Right hindlimb (tissue), 1 donor: ENCODE measurements around the gene CDC42BPB.

Source experiments
- DNase-seq: peaks from one replicate; pipeline ENCODE4 v3.0.0-alpha.2; 2018

The CDC42BPB gene

DNA sequence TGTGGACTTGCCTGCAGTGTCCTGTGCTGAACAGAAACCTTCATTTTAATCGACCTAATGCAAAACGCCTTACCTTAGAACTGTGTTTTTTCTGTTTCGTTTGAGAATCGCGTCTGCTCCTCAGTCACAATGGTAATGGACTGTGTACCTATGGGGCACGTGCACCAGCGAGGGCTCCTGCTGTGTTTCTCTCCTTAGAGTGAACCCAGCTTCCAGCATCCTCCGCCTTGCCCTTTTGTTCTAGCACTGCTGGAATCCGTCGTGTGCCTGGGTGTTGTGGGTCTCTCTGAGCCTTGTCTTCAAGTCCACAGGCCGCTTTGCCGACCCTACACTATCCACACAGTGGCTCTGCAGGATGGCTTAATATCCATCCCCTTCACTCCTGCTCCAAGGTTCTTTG lies 131.2 kb downstream of the CDC42BPB start:
- no peak for DNase-seq

DNA sequence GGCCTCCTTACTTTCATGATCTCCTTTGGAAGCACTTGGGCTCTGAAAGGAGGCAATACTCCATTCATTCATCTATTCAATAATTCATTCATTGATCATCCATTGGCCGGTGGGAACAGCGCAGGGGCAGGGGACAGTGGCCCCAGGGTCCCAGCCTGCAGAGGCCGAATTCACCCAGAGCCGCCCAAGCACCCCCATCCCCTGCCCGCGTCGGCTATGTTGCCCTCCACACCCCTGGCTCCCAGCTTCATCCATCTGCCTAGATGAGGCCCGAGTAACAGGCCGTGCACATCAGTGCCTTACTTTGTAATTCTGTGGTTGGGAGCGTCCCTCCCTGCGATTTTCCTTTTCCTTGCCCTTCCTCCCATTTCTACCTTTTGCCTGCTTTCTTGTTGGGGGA lies 131.7 kb downstream of the CDC42BPB start:
- DNase-seq, result no peak

DNA sequence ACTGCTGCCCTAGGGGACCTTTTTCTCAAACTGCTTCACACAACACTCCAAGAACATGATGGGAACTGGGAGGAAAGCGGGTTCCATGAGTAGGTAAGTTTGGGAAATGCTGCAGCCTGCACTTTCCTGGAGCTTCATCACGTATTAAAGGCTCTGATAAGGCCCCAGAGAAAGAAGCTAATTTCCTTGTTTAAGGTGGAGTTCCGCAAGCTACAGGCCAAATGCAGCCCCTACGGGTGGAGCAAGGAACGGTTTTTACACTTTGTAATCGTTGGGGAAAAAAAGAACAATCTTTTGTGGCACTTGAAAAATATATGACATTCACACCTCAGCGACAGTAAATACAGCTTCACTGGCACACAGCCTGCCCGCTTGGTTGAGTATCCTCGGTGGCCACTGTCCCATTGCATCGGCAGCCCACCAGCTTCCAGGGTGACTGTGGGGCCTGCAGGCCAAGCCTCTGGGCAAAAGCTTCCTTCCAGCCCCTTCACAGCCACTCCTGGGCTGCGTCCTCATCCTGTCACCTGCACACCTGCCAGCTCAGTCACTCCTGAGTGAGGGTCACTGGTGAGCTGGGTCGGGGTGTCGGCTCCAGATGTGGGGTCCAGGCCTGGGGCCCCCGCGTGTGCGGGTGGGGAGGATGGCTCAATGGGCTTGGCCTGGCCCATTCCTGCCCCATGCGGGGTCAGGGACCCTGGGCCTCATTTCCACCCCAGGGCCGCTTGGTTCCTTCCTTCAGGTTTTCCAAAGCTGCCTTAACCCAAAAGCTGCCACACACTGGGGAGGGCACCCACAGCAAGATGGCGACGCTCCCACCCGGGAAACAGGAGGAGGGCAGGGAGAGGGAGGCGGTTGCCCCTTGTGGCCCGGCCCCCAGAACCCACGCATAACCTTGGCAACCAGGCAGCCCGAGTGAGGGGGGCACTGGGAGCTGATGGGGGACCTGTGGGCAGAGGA lies 132.4 kb downstream of the CDC42BPB start:
- DNase-seq, result no peak

DNA sequence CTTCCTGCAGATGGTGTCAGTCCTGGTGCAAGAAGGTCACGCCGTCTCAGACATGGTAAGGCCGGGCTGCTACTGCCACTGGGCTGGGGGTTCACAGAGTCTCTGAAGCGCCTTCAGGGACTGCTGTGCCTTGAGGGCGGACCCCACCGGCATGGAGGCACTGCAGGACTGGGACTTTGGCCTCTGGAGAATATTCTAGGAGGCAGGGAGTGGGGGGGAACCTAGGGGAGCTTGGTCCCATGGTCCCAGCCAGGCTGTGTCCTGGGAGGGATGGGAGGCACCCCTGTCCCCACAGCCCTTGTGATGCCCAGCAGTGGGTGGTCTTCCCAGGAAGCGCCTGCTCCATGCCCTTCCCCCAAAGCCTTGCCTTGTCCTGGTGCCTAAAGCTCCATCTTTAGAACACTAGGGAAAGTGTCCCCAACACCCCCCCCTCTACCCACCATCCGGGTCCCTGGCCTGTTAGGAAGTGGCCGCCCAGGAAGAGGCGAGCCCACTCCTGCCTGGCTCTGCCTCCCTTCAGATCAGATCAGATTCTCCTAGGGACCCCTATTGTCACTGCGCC lies 133.3 kb downstream of the CDC42BPB start:
- no peak for DNase-seq

DNA sequence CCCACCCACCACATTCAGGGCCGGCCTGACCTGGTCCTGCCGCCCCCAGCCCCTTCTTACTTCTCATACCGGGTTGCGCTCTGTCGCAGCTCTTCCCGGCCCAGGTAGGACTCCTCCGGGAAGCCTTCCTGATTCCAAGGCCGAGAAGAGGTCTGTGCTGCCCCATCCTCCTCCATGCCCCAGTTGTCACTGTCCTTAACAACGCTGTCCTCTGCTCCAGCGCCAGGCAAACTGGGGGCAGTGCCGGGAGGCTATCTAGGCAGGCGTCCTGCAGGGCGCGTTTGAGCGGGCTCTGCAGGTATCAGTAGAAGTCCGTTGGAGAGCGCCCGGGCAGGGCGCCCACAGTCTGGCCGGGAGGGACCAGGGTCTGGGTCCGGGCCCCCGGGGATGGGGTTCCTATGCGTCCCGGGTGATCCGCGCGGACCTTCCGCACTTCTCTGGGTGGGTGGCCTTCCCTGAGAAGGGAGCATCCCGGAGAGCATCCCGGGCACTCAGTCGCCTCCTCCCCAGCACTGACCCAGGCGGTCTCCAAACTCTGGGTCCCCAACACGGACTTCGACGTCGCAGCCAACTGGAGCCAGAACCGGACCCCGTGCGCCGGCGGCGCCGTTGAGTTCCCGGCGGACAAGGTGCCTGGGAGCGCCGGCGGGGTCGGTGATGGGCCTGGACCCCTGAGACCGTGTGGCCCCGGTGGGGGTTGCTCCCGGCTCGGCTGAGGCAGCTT lies 134.0 kb downstream of the CDC42BPB start:
- DNase-seq, result no peak

DNA sequence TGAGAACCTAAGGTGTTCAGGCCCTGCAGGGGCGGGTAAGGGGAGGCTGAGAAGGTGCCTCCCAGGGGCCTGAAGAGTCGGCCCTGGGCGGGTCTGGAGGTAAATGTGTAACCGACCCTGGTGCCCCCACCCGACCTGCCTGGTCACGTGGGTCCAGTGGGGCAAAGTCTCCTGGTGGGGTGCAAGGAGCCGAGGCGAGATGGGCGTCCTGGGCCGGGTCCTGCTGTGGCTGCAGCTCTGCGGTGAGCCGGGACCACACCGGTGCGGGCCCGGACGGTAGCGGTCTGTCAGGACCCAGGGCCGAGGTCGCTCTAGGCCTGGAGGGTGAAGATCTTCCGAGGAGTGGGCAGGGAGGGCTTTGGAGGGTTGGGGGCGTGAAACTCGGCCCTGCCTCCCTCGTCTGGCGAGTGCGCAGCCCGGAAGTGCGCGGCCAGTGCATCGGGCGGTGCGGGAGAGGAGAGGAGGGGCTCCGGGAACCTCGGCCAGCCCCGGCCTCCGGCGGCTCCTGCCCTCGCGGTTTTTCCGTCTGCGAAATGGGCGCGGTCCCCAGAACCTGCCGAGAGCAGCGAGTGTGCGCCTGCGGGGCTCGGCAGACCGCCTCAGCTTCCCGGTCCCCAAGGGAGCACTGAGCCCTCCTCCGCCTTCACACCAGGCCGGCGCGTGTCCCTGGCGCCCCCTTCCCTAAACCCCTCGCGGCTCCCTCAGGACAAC lies 134.7 kb downstream of the CDC42BPB start, which contains the start of gene AMN:
Gene AMN (plus strand): TSS at position 174 of the 711 bp plus-strand sequence. CDS start 26 bp downstream, at position 200.
- no peak for DNase-seq

DNA sequence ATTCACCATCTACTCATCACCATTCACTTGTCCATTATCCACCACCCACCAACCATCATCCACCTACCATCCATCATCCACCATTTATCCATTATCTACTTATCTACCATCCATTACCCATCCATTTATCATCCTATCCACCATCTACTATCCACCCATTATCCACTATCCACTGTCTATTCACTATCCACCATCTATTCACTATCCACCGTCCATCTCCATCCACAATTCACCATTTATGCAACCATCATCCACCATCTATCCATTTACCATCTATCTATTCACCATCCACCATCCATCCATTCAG lies 136.4 kb downstream of the CDC42BPB start:
- no peak for DNase-seq

DNA sequence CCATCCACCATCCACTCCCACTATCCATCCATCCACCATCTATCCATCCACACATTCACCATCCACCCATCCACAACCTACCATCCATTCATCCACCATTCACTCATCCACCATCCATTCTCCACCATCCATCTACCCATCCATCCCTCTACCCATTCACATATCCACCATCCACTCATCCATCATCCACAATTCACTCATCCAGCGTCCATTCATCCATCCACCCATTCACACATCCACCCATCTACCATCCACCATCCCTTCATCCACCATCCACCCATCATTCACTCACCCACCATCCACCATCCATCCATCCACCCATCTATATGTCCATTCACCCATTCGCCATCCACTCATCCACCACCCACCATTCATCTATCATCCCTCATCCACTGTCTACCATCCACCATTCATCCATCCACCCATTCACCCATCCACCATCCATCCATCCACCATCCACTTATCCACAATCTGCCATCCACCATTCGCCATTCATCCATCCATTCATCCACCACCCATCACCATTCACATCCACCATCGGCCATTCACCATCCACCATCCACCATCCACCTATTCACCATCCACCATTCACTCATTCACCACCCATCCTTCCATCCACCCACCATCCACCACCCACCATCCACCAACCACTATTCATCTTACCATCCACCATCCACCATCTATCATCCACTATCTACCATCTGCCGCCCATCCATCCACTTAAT lies 136.9 kb downstream of the CDC42BPB start:
- no peak for DNase-seq

DNA sequence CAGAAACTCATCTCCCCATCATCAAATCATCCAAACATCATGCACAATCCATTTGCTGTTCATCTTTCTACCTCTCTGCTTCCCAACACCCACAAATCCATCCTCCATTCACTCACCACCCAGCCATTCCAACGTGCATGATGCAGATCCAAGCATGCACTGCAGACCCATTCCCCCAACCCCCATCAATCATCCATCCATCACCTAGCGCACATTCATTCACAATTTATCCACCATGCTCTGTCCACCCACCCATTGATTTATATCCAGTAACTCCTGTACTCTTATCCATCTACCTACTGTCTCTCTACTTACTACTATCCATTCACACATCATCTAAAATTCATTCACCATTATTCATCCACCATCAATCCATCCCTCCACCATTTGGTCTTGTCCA lies 138.9 kb downstream of the CDC42BPB start:
- DNase-seq, result no peak

DNA sequence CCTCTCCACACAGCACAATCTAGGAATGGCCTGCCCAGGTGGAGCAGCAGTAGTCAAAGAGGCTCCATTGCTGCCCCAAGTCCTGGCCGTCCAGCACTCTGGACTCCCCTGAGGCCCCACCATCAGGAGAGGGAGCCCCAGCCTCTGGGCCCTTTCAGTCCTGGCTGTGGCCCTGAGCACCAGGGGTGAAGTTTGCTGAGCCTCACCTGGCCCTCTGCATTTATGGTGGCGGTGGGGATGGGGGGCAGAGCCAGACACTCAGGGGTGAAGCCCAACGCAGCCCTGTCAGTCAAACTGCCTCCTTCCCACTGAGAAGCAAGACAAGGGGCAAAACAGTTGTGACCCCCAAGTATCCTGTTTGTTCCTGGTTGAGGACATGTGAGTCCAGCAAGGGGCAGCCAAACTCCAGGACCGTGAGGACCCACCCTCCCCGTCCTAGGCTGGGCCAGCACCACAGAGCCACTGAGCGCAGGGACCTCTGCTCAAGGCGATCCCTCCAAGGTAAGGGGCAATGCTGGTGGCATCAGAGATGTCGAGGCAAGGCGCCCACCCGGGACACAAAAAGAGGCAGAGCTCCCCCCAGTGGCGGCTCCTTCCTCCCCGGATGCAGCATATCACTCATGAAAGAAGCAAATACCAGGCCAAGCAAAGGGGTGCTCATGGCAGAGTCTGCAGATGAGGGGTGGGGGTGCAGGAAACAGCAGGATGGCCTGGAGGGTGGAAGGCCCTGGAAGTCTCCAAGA lies 139.7 kb downstream of the CDC42BPB start:
- DNase-seq, result no peak

DNA sequence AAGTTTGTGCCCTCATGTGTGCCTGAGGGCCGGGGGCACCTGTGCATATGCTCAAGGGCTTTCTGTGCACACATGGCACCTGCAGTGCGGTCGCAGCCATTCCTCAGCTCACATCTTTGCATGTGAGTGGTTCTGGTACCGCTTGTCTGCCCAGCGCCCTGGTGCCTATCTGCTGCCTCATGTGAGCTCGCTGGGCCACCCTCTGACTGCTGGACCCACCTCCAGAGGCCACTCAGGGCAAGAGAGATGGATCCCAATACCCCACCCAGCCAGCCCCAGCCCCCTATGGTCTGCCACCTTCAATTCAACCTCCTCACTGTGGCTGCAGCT lies 140.3 kb downstream of the CDC42BPB start:
- no peak for DNase-seq

DNA sequence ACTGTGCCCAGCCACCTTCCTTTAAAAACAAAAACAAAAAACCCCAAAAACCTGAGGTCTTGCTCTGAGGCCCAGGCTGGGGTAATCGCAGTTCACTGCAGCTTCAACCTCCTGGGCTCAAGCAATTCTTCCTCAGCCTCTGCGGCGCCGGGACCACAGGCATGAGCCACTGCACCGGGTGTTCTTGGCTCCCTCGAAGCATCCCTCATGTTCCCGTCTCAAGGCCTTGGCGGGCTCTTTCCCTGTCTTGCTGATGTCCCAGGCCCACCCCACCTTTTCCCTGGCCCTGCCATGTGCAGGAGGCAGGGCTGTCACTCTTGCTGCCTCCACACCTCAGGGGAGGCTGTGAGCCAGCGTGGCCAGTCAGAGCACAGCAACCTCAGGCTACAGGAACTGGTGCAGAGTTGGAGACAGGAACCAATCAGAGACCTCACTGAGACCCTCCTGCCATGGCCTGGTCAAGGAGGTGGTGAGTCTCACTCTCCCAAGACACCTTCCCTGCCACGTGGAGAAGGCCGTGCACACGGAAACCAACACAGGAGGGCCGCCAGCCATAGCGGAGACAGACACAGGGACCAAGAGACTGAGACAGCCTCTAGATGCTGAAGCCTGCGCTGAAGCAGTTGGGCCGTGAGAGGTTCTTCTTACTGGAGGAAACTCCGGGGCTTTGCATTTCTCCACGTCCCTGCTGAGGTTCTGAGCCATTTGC lies 140.8 kb downstream of the CDC42BPB start:
- DNase-seq, result no peak

DNA sequence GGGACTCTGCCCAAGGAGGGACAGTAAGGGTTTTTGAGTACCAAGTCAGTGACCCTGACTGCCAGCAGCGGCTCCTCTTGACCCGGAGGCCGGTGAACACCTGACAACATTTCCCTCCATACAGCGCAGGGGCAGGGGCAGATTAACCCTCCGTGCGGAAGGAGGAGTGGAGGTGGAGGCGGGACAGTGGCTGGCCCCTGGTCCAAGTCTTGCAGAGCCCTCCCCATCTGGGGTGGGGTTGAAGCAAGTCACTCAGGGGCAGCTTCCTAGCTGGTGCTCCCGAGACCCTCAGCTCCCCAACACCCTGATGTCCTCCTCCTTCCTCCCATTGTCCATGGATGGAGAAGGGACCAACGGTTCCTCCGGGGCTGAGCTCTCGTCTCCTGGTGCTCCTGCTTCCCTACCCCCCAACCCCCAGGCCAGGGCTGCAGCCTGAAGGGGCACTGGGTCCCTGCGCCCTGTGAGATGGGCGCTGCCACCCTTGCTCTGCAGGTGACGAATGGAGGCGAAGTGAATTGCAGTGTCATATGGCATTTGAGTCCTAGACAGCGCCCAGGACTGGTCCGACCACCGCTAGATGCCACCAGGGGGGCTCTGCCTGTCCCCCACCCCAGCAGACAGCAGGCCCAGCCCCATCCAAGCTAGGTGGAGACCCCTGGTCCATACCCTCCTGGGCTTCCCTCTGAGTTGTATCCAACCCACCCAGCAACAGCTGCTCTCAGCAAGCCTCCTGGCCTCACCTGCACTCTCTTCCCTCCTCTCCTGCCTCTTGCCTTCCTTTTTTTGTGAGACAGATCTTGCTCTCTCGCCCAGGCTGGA lies 141.8 kb downstream of the CDC42BPB start:
- DNase-seq, result no peak

DNA sequence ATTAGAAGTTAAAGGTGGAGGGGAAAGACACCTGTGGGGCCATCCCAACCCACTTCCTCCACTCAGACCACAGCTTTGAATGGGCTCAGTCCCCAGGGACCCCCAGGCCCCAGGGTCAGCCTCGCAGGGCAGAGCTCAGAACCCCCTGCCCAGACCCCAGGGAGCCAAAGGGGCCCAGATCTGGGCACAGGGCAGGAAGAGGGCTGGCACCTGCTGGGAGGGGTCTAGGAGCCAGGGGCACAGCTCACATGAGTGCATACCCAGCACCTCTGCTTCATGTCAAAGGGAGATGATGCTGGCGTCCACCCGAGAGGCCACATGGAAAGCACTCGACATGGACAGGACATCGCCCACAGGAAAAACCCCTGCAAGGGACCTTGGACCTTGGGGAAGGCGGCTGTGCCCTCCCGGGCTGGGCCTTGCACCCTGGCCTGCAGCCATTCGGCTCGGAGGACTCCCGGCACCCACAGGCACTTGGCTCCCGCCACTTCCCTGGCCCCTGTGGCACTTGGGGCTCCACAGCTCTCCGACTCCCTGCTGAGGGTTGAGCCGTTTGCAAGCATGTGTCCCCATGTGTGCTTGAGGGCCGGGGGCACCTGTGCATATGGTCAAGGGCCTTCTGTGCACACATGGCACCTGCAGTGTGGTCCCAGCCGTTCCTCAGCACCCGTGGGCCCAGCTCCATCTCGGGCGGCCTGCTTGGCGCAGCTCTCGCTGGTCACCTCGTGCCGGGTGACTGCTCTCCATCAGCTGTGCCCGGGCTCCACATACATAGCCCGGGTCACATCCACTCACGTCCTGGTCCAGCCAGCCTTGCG lies 142.7 kb downstream of the CDC42BPB start:
- DNase-seq, result no peak

DNA sequence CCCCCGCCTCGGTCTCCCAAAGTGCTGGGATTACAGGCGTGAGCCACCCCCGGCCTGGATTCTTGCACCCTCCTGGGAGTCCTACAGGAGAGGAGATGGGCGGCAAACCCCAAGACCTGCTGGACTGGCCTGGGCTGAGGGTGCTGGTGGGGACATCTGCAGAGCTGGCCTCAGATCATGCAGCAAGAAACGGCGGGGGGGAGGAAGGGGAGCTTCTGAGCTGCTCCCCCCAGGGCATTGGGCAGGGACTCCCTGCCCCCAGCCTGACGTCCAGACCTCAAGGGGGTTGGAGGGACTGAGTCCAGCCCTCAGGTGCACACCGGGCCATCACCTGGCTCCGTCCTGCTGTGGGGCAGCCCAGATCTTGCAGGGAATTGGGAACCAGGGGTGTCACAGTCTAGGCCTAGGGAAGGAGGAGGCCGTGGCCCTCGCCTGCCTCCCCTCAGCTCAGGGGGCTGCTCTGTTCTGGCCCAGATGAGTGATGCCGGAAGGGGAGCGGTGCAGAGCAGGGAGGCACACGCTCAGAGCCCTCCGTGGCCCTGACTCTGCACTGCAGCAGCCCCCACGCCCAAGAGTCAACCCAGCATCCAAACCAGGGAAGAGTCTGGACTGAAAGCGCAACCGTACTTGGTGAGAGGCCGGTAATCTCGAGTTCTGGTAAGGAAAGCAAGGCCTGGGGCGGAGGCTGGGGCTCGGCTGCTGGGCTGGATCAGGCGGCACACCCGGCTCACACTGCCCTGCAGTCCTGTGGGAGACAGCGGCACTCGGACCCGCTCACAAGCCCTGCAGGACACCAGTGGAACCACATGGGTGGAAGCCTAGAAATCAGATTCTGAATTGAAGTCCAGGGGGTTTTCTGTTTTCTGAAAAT lies 143.8 kb downstream of the CDC42BPB start:
- DNase-seq, result no peak

DNA sequence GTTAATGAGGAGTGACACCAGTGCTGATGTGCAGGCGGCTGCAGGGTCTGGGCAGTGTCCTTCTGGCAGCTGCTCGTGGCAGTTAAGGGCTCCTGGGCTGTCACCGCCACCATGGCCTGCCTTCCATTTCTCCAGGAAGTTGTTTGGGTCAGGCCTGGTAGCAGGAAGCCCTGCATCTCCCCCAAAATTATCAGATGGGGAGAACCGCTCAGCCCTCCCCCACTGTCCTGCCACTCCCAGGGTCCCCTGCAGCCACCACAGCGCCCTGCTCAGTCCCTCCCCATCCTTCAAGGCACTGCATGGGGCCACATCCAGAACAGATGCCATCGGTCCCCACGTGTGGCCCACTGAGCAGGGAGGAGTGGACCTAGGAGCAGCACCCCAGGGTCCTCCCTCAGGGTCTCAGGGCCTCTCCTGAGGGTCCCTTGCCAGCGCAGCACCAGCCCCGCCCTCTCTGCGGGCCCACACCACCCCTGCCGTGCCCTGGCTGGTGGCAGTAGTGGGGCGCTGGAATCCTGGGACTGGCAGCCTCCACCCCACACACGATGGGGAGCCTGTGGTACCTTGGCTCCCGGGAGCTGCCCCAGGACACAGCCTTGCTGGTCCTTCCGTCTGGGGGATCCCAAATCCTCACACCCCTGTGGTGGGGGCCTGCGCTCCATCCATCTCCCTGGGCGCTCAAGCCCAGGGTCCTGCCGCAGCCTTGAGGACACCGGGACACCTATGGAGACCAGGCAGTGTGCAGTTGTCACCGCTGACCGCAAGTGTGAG lies 145.2 kb downstream of the CDC42BPB start:
- no peak for DNase-seq

DNA sequence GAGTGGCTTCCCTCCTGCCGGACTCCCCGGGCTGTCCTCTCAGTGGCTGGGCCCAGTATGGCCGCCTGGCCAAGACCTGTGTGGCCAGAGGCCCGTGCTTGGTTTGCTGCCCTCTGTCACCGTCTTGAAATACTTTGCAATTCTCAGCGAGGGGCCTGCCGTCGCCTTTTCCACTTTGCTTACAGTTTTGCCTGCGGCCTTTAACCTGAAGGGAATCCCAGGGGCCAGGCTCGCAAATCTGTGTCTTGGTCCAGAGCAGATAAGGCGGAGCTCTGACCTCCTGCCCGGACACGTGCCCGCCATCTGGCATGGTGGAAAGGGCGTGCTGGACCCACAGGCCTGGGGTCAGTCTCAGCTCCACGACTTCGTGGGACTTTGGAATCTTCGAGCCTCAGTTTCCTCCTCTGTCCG lies 145.8 kb downstream of the CDC42BPB start:
- DNase-seq, result no peak

DNA sequence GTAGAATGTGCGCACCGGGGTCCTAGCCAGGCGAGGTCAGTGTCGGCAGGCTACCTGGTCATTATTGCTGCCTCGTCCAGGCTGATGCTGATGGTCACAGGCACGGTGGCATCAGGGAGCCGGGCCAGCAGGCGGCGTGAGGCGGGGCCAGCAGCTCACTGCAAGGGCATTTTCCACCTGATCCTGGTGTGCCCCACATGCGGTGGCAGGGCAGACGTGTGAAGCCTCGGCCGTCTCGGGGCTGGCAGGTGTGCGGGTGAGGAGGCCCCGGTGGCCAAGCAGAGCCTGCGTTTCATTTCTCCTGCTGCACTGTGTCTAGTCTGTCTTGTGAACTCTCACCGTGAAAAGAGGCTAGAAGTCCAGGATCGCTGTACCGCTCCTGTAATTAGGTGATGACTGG lies 146.9 kb downstream of the CDC42BPB start:
- no peak for DNase-seq
